HCEC 1CT (cell line): ENCODE results near the gene NCL.
"Not testable (repeated sequence)": the region's sequence is repeated elsewhere in the genome, so short reads cannot be mapped to it uniquely, and the experiment has no call there.

Experiments used
- DNase-seq: peaks from one replicate; pipeline ENCODE4 v3.0.0-alpha.2; 2017

Gene NCL

DNA sequence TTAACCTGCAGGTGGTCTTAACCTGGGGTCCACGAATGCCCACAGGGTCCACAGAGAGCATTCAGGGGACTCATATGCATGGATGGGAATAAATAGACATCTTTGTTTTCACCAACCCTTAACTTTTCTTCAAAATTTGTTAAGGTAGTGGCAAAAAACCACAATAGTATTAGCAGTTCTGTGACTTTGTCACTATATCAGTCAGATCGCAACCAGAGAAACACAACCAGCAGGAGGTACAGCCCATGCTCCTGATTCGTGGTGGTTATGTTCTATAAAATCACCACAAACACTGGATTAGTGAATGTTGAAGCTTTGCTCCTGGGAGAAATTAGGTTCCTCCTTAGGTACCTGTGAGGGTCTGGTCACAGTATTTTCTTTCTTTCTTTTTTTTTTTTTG lies 37.2 kb downstream of the NCL start:
- no peak for DNase-seq

DNA sequence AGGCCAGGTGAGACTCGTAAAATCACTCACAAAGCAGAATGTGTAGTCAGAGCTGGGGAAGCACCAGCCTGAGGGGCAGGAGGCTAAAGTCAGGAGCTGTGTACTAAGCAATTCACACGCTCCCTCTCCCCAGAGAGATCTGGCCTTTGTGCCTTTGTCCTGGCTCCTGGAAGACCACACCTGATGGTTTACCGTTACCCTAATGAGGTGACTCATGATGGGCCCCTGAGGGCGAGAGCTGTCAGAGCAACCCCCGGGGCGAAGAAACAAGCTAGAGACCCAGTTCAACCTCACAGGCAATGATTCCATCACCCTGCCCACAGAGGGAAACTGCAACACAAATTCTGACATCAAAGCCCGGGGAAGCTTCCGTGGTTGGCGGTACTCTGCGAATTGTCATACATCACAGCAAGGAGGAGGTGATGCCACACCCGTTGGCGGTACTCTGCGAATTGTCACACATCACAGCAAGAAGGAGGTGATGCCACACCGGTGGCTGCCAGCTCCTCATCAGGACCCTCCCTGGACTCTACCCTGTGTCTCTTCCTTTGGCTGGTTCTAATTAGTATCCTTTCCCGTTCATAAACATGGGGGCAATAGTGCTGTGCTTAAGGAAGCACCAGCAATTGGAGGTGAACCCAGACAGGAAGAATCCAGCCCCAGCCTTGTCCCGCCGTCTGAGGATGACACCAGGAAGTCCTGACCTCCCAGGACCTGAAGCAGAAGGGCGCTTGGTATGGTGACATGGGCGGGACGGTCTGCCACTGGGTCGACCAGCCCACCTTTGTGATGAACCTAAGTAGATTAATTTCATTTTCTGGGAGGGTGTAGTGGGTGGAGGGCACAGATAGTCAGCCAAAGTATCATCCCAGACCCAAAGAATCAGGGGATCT lies 38.2 kb downstream of the NCL start:
- no peak for DNase-seq

DNA sequence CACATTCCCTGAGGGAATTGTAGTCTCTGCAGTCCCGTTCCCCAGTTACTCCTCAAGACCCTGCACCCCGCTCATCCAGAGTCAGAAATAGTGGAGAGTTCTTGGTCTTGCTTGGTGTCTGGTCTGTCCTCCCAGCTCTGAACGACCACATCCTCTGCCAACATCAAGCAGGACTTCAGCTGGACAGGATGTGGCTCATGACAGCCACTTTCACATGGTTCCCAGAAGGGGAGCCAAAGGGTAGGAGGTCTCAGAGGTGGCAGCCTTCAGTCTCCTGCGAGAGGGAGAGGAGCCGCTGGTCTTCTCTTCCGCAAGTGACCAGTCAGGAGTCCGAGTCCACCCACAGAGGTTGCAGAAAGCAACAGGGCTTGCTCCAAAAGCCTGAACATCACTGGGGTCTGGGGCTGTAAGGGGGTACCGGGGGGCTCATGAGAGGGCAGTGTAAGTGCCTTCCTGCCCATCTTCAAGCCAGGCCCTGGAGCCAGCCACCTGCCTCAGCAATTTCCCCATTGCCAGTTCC lies 38.9 kb downstream of the NCL start:
- DNase-seq, result no peak

DNA sequence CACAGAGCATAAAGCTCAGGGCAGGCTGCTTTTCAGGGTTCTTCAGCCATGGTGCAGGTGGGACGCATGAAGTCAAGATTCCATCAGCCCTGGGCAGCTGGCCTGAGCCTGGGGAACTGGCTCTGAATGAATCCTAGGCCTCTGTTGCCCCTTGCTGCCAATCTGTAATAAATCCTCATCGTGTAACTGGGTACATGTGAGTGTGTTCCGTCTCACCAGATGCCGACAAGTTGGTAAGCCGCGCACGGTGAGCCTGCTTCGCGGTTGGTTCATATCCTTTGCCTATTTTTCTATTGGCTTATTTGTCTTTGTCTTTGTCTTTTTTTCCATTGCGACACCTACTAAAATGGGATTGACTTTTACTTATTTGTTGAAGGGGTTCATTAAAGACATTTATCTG lies 41.1 kb downstream of the NCL start:
- DNase-seq, result no peak

DNA sequence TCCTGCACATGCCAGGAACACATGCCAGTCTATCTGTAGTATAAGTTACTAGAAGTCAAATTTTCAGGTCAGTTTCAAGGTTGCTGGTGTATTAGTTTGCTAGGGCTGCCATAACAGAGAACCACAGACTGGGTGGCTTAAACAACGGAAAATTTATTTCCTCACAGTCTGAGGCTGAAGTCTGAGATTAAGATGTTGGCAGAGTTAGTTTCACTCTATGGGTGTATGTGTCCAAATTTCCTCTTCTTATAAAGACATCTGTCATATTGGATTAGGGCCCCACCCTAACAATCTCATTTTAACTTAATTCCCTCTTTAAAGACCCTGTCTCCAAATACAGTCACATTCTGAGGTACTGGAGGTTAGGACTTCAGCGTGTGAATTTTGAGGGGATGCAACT lies 42.2 kb downstream of the NCL start:
- DNase-seq, result no peak

DNA sequence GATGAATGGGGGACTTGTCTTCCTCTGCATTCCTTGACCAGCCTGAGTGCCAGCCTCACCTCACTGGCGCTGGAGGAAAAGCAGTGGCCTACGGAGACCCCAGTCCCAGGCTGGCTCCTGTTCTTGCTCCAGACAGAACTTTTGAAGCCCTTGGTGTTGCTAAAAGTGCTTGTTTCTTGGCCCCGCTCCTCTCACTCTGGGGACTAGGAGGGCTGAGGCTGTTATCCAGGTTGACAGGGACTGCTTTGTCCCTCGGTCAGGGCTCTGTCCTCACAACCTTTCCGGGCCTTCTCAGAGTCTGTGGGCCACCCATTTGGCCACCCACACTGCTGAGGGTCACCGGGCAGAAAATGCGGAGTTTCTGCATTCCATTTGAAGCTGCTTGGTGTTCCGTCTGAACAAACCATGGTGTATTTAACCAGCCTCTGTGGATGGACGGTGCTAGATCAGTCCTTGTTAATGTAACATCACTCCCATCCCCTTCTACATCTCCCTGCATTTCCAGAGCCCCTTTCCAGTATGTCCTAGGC lies 43.2 kb downstream of the NCL start:
- DNase-seq, result no peak

DNA sequence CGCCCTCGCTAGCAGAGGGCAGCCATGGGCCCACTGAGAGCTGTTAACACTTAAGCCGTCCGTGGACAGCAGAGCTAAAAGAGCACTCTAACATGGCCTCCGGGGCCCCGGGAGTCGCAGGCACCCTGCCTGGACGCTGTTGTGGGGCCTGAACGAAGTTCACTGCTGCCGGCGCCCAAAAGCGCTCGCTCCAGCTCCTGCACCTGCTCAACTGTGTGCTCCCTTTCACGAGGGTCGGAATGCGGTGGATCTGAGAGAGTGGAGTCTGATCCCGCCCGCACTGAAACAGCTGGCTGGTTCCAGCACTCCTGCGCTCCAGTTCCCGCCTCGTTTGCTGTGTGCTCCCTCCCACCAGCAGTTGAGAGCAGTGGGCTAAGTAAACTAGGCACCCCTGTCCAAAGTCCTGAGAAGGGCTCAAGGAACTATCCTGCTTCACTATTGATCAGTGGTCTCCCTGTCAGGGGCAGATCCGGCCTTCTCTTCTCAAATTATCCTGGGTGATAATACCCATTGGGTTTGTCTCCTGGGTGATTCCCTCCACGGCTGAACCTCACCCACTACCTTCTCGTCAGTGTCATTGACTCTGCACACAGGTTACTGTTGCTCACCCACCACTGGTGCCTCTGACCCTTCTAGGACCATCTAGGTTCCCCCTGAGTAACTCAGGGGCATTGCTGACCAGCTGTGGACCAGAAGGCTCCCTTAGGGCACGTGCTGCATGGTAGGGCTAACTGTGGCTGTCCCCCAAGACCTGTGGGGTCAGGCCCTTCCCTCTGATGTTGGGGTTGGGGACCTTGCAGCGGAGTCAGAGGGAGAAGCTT lies 45.3 kb downstream of the NCL start:
- DNase-seq, result no peak

DNA sequence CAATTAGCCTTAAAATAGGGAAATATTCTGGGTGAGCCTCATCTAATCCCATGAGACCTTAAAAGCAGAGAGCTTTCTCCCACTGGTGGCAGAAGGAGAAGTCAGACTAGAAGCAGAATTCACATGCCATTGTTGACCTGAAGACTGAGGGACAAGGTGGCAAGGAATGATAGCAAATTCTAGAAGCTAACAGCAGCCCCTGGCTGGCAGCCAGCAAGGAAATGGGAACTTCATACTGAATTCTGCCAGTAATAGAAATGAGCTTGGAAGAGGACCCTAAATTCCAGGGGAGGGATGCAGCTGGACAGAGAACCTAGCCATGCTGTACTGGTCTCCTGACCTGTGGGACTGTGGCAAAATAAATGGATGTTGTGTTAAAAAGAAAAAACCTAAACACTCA lies 49.3 kb downstream of the NCL start:
- DNase-seq, result no peak

DNA sequence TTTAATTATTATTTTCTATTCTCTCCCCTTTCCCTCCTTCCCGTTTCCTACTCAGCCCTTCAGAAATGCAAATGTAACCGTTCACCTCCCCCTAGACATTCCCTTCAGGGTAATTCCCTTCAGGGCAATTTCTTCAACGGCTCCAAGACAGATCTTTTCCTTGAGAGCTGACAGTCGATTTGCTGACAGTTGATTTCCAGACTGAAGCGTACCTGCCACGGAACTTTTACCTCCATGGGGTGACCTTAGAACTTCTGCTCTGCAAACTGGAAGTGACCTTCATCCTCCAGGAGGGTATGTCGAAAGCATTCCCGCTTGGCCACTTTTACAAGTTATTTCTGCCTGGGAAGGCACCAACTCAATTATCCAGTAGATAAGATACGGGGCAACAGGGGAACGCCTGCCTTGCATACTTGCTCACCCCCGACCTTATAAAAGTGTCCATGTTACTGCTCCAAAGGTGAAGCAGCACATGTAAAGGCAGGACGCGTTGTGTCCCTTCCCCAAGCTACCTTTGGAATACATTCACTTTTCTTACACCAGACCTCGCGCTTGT lies 50.3 kb downstream of the NCL start:
- DNase-seq, result no peak

DNA sequence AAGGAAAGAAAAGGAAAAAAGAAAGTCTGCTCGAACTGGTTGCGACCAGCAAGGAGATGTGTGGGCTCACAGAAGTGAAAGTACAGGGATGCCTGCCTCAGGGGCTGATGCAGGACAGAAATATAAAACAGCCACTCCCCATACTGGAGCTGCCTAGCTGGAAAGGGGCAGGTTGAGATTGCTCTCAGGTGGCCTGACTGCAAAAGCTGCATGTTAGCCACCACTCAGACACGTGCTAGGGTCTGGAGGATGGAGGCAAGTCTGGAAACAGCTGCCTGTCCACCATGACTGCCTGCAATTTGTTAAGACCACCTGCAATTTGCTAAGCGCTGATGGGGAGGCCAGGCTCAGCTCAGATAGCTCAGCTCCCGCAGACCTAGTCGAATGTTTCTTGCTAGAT lies 50.8 kb downstream of the NCL start:
- no peak for DNase-seq

DNA sequence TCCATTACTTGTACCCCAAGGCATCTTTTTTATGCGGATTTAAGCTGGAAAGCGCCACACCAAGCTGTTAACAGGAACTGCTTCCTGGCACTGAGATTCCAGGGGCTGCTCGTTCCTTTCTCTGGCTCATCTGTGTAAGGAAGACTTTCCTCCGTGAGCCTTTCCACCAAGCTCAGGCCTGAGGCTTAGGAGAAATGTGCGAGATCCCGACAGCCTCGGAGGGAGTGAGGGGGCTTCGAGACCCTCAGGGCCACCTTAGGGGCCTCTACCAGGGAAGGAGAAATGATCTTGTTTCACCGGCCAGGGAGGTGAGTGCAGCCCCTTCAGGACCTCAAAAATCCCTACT lies 51.7 kb downstream of the NCL start:
- DNase-seq, result no peak

DNA sequence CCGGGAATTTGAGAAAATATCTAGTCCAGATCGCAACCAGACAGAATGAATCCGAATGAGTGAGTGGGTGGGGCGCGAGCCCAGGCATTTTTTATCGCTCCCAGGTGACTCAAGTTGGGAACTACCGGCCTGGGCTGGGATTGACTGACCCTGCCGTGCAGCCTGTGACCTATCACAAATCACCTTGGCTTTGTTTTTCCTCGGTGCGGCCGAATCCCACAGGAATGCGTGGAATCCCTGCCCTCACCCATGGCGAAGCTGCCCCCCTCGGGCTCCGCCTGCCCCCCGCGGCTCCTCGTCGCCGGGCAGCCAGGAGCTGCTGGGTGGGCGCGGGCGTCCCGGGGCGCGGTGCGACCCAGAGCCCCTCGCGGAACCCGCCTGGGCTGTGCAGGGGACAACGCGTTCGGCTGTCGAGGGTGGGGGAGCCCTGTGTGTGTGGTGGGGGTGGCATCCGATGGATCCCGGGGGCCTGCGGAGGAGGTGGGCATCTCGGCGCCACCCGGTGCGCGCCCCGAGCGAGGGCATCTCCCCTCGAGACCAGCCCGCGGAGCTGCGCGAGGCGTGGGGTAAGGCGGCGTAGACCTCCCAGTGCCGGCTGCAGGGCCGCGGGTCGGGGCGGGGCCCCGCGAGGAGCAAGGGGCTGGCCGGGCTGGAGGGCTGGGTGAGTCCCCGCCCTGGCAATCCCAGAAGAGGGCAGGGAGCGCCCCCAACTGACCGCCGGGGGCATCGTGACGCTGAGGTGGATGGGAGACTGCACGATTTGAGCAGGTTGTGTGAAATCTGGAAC lies 52.3 kb downstream of the NCL start:
- DNase-seq, result peak; percentile 72

DNA sequence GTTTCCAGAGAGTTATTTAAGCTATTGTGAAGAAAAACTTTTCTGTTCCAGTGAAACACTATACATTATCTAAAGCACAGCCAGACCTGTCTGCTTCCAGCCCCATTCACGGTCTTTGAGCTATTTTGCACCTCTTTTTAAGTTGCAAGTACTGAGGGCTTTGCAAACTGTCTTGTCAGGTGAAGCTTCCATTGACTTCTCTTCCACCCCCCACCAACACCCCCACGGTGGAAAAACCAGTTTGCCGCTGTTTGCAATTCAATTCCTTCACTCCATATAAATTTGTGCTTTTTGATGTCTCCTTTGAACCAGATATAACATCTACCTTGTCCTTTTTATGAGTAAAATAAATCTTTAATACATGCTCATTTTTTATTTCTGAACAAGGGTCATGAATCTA lies 53.0 kb downstream of the NCL start:
- no peak for DNase-seq

DNA sequence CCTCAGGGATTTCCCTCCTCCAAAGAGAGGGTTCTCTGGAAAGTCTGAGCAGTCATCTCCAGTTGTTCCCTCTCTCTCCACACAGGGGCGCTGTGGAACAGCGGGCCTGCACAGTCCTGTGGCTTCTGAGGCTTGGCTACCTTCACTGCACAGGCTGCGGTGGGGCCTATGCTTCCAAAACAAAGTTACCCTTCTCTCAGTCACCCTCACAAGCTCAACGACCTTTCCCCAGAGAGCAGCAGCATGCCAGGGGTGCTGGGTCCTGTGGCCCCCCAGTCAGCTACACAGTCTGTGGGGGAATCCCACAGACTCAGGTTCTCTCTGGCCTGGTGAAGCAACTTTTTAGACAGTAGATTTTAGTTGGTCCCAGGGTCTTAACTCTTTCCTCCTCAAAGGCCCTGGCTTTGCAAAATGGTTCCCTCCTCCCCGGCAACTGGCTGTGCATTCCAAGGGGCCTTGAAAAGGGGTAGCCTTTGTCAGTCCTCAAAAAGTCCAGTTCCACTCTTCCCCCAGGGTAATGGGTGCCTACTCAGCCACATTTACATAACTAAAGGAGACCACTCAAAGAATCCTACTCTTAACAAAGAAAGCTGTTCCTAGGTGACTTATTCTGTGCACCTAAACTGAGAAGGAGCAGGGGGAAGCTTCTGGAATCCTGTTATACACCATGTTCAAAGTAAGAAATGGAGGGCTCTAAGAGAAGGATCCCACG lies 53.8 kb downstream of the NCL start:
- no peak for DNase-seq

DNA sequence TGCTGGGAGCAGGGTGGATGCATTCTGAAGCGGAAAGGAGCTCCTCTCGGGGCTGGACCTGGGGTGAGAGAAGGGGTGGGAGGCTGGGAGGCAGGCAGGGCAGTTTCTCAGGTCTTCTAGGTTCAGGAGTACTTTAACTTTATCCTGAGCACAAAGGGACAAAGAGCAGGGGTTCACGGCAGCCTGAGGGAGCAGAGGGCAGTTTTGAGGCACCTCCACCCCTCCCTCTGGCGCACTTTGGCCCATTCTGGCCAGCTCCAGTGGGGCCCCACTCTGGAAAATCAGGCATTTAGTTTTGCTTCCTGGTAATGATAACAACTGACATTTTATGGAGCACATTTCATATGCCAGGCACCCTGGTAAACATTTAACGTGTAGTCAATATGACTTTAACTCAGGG lies 54.5 kb downstream of the NCL start:
- DNase-seq, result no peak

DNA sequence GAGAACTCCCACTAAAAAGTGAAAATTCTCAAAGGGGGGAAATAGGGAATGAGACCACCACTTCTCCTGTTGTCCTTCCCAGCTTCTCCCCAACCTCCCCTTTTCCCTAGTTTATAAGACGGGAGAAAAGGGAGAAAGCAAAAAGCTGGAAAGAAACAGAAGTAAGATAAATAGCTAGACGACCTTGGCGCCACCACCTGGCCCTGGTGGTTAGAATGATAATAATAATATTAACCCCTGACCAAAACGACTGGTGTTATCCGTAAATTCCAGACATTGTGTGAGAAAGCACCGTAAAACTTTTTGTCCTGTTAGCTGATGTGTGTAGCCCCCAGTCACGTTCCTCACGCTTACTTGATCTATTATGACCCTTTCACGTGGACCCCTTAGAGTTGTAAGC lies 56.0 kb downstream of the NCL start:
- not testable (repeated sequence) for DNase-seq

DNA sequence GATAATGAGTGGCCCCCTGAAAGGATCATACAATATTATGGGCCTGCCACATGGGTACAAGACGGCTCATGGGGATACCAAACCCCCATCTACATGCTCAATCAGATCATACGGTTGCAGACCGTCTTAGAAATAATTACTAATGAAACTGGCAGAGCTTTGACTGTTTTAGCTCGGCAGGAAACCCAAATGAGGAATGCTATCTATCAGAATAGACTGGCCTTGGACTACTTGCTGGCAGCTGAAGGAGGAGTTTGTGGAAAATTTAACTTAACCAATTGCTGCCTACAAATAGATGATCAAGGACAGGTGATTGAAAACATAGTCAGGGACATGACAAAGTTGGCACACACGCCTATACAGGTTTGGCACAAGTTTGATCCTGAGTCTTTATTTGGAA lies 56.6 kb downstream of the NCL start:
- DNase-seq, result not testable (repeated sequence)

DNA sequence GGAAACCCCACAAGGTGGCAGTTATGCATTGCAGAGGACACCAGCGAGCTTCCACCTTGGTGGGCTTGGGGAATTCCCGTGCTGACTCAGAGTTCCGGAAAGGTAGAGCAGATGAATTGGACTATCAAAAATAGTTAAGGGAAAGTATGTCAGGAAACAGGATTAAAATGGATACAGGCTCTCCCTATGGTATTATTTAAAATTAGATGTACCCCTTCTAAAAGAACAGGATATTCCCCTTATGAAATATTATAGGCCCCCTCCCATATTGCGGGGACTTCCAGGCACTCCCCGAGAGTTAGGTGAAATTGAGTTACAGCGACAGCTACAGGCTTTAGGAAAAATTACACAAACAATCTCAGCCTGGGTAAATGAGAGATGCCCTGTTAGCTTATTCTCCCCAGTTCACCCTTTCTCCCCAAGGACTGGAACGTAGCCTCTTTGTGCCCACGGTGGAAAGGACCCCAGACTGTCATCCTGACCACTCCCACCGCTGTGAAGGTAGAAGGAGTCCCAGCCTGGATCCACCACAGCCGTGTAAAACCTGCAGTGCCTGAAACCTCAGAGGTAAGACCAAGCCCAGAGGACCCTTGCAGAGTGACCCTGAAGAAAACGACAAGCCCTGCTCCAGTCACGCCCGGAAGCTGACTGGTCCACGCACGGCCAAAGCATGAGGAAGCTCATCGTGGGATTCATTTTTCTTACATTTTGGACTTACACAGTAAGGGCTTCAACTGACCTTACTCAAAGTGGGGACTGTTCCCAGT lies 58.5 kb downstream of the NCL start:
- not testable (repeated sequence) for DNase-seq

DNA sequence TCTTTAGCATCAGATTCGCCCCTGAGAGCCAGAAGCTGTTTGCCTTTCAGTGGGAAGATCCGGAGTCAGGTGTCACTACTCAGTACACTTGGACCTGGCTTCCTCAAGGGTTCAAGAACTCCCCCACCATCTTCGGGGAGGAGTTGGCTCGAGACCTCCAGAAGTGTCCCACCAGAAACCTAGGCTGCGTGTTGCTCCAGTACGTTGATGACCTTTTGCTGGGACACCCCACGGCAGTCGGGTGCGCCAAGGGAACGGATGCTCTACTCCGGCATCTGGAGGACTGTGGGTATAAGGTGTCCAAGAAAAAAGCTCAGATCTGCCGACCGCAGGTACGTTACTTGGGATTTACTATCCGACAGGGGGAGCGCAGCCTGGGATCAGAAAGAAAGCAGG lies 60.1 kb downstream of the NCL start:
- not testable (repeated sequence) for DNase-seq
